Activated B cell treated with CpG ODN at 0.5 μM for 24 hours (primary cell): ENCODE results near the gene MVD. TPM values are rescaled to one million over a fixed set of nuclear protein-coding genes. Genes with fewer than 3 reads are reported as not detected.

Experiments used
- ATAC-seq: fragments of 200-7000 bp; cut with Tn5 transposase; one replicate; pipeline ENCODE4 v1.10.0; 2021; ENCODE audit warnings: low read depth, mild to moderate bottlenecking, moderate library complexity
- CTCF ChIA-PET: fragments of 350-600 bp; sonication (Branson Sonifier 250); formaldehyde crosslinking; loops from one replicate; lab custom pipeline; 2021; ENCODE audit warnings: antibody characterized with exemption; lab: Charles Lee
- POLR2A ChIA-PET: fragments of 350-600 bp; sonication (Branson Sonifier 250); formaldehyde crosslinking; loops from one replicate; lab custom pipeline; 2021; ENCODE audit warnings: antibody characterized with exemption; lab: Charles Lee
- DNase-seq: peaks from one replicate; pipeline ENCODE4 v3.0.0; 2022
- H3K27ac Mint-ChIP-seq: one replicate; pipeline ENCODE4 v1.8.0; 2020; ENCODE audit warnings: mixed read lengths
- H3K27me3 Mint-ChIP-seq: one replicate; pipeline ENCODE4 v1.8.0; 2021; ENCODE audit warnings: mixed read lengths
- H3K36me3 Mint-ChIP-seq: one replicate; pipeline ENCODE4 v1.8.0; 2021; ENCODE audit warnings: low read depth, mixed read lengths
- H3K4me1 Mint-ChIP-seq: one replicate; pipeline ENCODE4 v1.8.0; 2021; ENCODE audit warnings: mixed read lengths
- H3K4me3 Mint-ChIP-seq: one replicate; pipeline ENCODE4 v1.8.0; 2020; ENCODE audit warnings: mild to moderate bottlenecking, mixed read lengths
- H3K9me3 Mint-ChIP-seq: one replicate; pipeline ENCODE4 v1.8.0; 2020; ENCODE audit warnings: mixed read lengths
- CTCF ChIP-seq: fragments of 200-600 bp; IDR thresholded peaks from one replicate; pipeline ENCODE4 v1.8.0; 2022; ENCODE audit warnings: antibody characterized with exemption, mild to moderate bottlenecking
- intact Hi-C: fragments of 100-400 bp; cut with micrococcal nuclease; formaldehyde crosslinking; loops from one replicate; pipeline ENCODE4 v1.15.1; 2024
- total RNA-seq: library from RNA; stranded (reverse); gene quantifications from 2 replicates; pipeline ENCODE4 v1.2.3, GENCODE V29; 2022

Gene MVD
- total RNA-seq, 1 donor from 2014 or later, result 140 TPM

DNA sequence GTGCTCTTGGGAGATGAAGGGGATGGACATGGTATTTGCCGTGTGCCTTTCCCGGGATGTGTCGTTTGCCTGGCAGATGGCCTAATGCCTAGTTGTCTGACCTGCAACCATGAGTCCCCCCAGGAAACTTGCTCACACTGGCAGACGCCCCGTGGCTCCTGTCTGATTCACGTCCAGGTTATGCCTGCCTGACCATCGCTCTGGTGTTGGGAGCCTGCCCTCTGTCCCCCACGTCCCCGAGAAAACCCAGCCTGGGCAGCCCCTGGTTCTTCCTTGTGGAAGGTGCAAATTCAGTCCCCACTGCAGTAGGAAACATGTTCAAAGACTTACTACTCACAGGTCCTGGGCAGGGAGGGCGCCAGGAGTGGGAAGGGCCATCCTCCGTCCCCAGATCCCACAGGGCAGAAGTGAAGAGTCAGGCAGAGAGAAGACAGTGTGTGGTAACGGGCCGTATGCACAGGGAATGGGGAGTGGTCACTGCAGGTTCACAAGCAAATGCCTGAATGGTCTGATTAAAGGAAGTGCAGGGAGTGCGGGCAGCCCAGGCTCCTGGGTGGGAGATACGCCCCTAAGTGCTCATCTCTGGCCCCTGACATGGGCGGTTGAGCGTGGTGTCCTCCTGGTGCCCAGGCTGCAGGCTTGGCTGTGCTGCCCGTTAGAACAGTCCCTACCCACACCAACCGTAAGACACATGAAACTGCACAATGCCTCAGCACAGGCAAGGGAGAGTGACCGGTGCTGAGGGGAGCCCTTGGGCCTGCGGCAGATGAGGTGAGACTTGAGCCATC, 27.6 kb upstream of the MVD start:
- peaks cover 28% of the 10 kb centered on the region for H3K4me1 Mint-ChIP-seq
- no peak for TF ChIP-seq CTCF
- H3K27me3 Mint-ChIP-seq, result no peaks in the 10 kb centered on the region
- H3K36me3 Mint-ChIP-seq, result peaks cover 2% of the 10 kb centered on the region
- DNase-seq (no peak), ATAC-seq (no peak)
- H3K9me3 Mint-ChIP-seq, result no peaks in the 10 kb centered on the region
- no peak overlapping the region for H3K4me3 Mint-ChIP-seq
- intact Hi-C loops, result no loop called here
- ChIA-PET CTCF (no interaction called here), POLR2A (interaction anchor here (1.3 to 1.7 kb wide), 2 partner anchors 10 kb away, joined by 3 to 9 read pairs; no protein-coding TSS in a partner anchor)
- peak overlapping the region; percentile 19 for H3K27ac Mint-ChIP-seq

DNA sequence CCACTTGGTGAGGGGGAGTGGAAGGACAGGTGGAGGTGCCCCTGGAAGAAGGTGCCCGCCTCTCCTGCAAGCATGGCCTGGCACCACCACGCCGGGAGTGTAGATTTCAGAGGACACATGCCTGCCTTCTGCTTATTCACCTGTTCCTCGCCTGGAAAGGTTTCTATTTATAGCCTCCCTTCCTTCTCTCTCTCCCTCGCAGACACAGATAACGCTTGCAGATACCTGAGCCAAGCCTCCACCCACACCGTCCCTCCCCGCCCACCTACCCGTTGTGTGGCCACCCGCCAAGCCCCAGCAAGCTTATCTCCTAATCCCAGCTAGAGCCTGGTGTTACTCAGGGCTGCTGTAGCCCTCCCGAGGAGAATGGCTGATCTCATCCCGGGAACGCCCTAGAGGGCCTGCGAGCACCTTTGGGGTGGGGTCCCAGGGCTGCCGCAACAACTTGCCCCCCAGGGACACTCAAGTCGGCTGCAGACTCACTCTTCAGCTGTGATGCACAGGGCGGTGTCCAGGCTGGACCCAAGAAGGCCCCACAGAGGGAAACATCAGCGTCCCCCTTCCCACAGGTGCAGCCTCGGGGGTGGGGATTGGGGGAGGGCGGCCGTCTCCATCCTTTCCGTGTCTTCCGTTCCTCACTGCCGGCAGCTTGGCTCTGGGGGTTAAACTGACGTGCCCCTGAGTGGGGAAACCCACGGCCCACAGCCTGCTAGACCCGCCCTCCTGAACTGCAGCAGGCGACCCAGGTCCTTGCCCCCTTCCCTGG, 25.3 kb upstream of the MVD start:
- Mint-ChIP-seq H3K4me1 (peaks cover 48% of the 10 kb centered on the region), H3K36me3 (no peaks in the 10 kb centered on the region), H3K27me3 (no peaks in the 10 kb centered on the region), H3K27ac (no peak overlapping the region), H3K4me3 (no peak overlapping the region), H3K9me3 (no peaks in the 10 kb centered on the region)
- ATAC-seq (no peak), DNase-seq (no peak)
- intact Hi-C loops, result loop anchor here (5.0 to 10.0 kb wide), 2 partner anchors 116 to 233 kb away; partner anchors contain the start of genes ZC3H18 and ZFPM1
- ChIA-PET CTCF (interaction anchor here (3.9 kb wide), 1 partner anchor 13 kb away, joined by 17 read pairs; no protein-coding TSS in a partner anchor), POLR2A (interaction anchor here (0.6 to 2.5 kb wide), 5 partner anchors 12 to 1113 kb away, joined by 4 to 13 read pairs (median 8); no protein-coding TSS in a partner anchor)
- TF ChIP-seq CTCF, result no peak

GRCh38 chr16:88687676-88688012, 24.8 kb upstream of the MVD start:
- CTCF ChIA-PET, result interaction anchor here (1.2 to 3.9 kb wide), 2 partner anchors 10 to 14 kb away, joined by 3 to 17 read pairs; no protein-coding TSS in a partner anchor
- Mint-ChIP-seq H3K36me3 (no peaks in the 10 kb centered on the region), H3K27me3 (no peaks in the 10 kb centered on the region), H3K4me3 (peak overlapping the region; percentile 15), H3K27ac (no peak overlapping the region), H3K9me3 (no peaks in the 10 kb centered on the region), H3K4me1 (peaks cover 46% of the 10 kb centered on the region)
- ATAC-seq (no peak), DNase-seq (no peak)
- intact Hi-C loops, result loop anchor here (5.0 to 10.0 kb wide), 2 partner anchors 115 to 233 kb away; partner anchors contain the start of genes ZC3H18 and ZFPM1
- POLR2A ChIA-PET, result interaction anchor here (0.6 to 2.5 kb wide), 5 partner anchors 13 to 1114 kb away, joined by 4 to 13 read pairs (median 8); no protein-coding TSS in a partner anchor
- no peak for TF ChIP-seq CTCF

- Mint-ChIP-seq H3K27me3 (no peaks in the 10 kb centered on the region), H3K4me3 (peak overlapping the region; percentile 15), H3K27ac (no peak overlapping the region), H3K9me3 (no peaks in the 10 kb centered on the region), H3K36me3 (no peaks in the 10 kb centered on the region), H3K4me1 (peaks cover 46% of the 10 kb centered on the region)
- POLR2A ChIA-PET, result interaction anchor here (0.6 to 2.5 kb wide), 5 partner anchors 13 to 1114 kb away, joined by 4 to 13 read pairs (median 8); no protein-coding TSS in a partner anchor
- ATAC-seq, result no peak
- TF ChIP-seq CTCF, result no peak
- intact Hi-C loops, result loop anchor here (5.0 to 10.0 kb wide), 2 partner anchors 115 to 232 kb away; partner anchors contain the start of genes ZC3H18 and ZFPM1
- CTCF ChIA-PET, result interaction anchor here (1.2 to 3.9 kb wide), 2 partner anchors 11 to 14 kb away, joined by 3 to 17 read pairs; no protein-coding TSS in a partner anchor
- no peak for DNase-seq
These were observed 24.3 kb upstream of the MVD start for GRCh38 chr16:88687254-88687576.
